ENCODE measurements around the gene NEUROD2. TPM values are rescaled to one million over a fixed set of nuclear protein-coding genes. Genes with fewer than 3 reads are reported as not detected.

NEUROD2 gene
- polyA plus RNA-seq, 3 donors = 0.01 to 0.06 (median 0.04) TPM

Other genes with a start within 250 kb of the NEUROD2 start
- gene FBXL20, start 206.3 kb downstream of the NEUROD2 start, polyA plus RNA-seq (ENCODE audit: insufficient read length in 3 of 3) = 10 to 100 TPM; 12.1 to 17.5 (median 14.1) TPM
- gene MED1, start 156.7 kb downstream of the NEUROD2 start, polyA plus RNA-seq (ENCODE audit: insufficient read length in 3 of 3) = 10 to 100 TPM; 48.7 to 54.4 (median 53.5) TPM
- gene CDK12, start 146.4 kb downstream of the NEUROD2 start, polyA plus RNA-seq (ENCODE audit: insufficient read length in 3 of 3) = 10 to 100 TPM; 44.6 to 68.6 (median 64.7) TPM
- 10 to 100 TPM in 2 of 3 donors, 1 to 10 TPM in 1; 9.1 to 13.6 (median 12.2) TPM for gene PPP1R1B, start 19.0 kb upstream of the NEUROD2 start, polyA plus RNA-seq (ENCODE audit: insufficient read length in 3 of 3)
- 10 to 100 TPM; 49.1 to 54.7 (median 54.3) TPM for gene STARD3, start 29.2 kb upstream of the NEUROD2 start, polyA plus RNA-seq (ENCODE audit: insufficient read length in 3 of 3)
- 1 to 10 TPM; 1.5 to 2.0 (median 1.9) TPM for gene TCAP, start 57.4 kb upstream of the NEUROD2 start, polyA plus RNA-seq (ENCODE audit: insufficient read length in 3 of 3)
- 1 to 10 TPM; 3.0 to 3.9 (median 3.3) TPM for gene PNMT, start 60.5 kb upstream of the NEUROD2 start, polyA plus RNA-seq (ENCODE audit: insufficient read length in 3 of 3)
- gene PGAP3, start 80.1 kb upstream of the NEUROD2 start, polyA plus RNA-seq (ENCODE audit: insufficient read length in 3 of 3) = 10 to 100 TPM; 37.4 to 48.6 (median 43.6) TPM
- 100 to 1,000 TPM; 178 to 214 (median 210) TPM for gene ERBB2, start 92.1 kb upstream of the NEUROD2 start, polyA plus RNA-seq (ENCODE audit: insufficient read length in 3 of 3)
- 10 to 100 TPM; 33.6 to 36.8 (median 35.9) TPM for gene MIEN1, start 122.6 kb upstream of the NEUROD2 start, polyA plus RNA-seq (ENCODE audit: insufficient read length in 3 of 3)
- 10 to 100 TPM; 38.0 to 56.5 (median 53.2) TPM for gene GRB7, start 130.0 kb upstream of the NEUROD2 start, polyA plus RNA-seq (ENCODE audit: insufficient read length in 3 of 3)

All from renal pelvis (tissue), 3 donors.